HG03066 (cell line): ENCODE measurements around the gene BOD1.

Experiments used
- ATAC-seq: cut with Tn5 transposase; IDR thresholded peaks from one replicate; pipeline ENCODE4 v1.9.1; 2021; ENCODE audit warnings: low read depth; ENCODE audit not compliant: unreplicated experiment

The BOD1 gene

DNA sequence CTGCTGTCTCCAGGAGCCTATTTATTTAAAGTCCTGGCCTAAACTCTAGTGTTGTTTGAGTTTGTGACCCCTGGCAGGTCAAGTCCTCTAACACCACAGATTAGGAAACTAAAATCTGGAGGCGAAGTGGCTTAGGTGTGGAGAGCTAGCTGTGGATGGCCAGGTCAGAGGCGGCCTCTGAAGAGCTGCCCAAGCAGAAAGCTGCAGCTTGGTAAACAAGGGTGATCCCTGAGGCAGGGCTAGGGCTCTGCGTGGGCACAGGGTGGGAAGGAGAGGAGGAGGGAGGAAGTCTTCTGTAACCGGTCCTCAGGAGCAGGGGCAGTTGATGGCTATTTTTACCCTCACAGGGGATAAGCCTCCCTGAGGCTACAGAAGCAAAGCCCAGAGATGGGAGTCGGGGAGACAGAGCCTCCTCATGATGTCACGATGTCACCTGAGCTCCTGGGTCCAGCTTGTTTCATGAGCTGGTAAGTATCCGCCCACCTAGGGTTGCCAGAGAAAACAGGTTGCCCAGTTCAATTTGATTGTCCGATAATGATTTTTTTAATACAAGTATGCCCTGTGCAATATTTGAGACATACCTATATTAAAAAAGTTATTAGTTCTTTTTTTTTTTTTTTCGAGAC, 25.9 kb upstream of the BOD1 start:
- no peak for ATAC-seq

DNA sequence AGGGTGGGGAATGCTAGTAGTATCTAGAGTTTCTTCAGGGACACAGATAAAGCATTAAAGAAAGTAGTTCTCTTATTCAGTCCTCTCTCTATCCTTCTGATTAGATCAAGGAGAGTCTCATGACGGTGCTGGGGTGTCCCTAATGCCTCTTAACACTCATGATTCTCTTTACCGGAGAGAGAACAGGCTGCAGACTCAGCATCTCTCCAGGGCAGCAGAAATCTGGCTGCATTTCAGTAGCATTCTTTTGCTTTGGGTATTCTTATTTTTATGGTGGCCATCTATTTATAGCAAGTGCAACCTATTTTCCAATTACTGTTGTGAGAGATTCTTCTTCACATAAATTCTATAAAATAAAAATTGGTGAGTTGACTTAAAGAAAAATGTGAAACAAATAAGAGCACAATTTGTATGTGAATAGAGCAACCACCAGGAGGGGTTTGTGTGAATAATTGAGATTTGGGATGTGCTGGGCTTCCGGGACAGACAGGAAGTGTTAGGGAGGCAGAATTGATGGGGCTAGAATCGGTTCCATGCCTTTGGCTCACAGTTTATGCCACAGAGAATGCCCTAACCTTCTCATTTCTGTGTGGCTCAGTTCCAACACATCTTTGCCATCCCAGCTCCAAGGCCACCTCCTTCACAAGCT, 23.8 kb upstream of the BOD1 start:
- no peak for ATAC-seq

DNA sequence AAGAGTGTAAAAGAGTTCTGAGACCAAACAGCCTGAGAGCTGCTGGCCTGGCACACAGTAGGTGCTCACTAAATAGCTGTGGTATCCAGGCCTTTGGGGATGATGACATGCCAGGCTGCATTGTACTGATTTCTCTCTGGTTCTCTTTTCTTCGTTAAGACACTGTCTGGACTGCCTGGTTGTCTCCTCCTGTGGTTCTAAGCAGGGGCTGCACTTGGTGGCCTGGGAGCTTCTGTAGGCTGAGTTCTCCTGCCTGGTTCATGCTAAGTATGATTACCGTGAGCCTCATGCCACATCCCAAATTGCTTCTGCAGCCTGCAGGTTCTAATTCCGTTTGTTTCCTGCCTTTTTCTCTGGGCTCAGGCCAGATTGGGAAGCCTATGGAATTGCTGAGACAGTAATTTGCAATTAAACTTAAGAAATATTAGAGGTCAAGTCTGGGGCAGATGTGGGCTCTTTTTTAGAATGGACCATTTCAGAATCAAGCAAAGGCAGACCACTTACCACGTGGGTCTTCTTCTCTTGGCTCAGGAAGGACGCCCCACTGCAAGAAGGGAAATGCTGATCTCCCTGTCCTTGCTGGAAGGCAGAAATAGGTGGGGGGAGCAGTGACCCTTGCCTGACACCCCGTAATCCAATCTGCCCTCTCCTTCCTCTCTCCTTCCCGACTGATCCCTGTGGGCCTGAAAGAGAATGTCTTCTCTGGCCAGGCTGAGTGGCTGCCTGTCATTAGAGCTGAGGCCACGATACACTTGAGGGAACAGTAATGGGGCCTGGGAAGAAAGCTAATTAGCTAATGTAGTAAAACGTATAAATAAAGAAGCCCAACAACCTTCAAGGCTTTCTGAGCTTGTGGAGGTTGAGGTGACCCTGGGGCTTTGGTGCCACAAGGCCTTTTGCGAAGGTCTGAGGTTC, 21.9 kb upstream of the BOD1 start:
- no peak for ATAC-seq

DNA sequence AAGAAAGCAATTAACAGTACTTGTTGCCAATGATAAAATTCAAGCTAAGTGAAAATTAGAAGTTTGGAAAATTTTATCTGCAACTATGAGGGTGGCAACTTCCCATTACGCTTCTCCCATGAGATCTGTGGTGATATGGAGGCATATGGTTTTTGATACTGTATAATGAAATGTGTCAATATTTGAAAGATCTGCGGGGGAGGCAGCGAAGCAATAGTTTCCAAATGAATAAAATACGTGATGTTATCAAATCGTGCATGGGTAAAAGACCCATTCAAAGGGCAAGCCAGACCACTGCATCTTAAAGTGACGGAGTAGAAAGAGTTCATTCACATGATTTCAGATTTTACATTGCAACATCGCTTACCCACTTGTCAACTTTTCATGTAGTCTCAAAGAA, 20.9 kb upstream of the BOD1 start:
- no peak for ATAC-seq

DNA sequence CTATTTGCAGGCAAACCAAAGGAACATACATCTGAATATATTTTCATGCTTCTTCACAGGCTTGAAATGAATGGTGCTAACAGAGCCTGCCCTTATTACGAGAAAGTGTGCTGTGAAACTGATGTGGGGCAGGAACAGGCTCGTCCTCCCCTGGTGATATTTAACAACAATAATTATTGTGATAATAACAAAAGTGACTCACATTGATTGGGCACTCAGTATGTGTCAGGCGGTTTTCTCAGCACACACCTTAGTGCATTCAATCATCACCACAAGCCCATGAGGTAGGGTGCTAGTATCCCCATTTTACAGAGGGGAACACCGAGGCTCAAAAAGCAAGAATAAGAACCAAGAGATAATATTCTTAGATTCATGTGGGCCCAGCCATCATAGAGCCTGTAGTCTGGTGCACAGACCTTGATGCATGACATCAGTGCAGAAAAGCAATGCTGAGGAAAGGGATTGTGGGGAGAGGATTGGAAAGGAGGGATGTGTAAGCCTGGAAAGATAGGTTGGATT, 18.1 kb upstream of the BOD1 start:
- no peak for ATAC-seq

DNA sequence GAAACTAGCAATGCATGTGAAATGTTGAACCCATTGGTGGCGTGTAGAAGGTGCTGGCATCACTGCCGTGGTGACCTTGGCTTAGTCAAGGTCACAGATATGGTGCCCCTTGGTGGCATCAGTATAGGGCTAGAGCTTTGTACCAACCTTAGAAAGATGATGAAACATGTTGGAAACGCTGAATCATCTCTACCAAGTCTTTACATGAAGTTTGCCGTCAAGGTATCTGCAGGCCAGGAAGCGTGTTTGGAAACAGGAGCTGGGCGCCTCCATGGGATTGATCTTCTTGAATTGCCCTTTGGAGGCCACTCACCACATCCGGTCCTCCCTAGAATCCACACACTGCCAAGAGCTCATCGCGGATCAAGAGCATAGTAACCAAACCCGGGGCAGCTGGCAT, 16.9 kb upstream of the BOD1 start:
- ATAC-seq: no peak

DNA sequence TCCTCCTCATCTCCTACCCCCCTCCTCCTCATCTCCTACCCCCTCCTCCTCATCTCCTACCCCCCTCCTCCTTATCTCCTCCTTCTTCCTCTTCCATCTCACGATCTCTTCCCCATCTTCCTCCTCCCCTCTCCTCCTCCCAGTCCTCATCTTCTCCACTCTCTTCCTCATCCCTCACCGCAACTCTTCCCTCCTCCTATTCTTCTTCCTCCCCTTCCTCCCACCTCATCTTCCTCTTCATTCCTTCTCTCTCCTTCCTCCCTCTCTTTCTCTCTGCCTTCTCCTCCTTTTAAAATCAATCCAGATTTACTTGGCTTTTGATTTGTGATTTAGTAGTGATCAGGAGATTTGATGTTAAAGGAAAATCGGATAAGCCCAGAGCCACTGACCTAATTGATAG, 15.0 kb upstream of the BOD1 start:
- no peak for ATAC-seq

DNA sequence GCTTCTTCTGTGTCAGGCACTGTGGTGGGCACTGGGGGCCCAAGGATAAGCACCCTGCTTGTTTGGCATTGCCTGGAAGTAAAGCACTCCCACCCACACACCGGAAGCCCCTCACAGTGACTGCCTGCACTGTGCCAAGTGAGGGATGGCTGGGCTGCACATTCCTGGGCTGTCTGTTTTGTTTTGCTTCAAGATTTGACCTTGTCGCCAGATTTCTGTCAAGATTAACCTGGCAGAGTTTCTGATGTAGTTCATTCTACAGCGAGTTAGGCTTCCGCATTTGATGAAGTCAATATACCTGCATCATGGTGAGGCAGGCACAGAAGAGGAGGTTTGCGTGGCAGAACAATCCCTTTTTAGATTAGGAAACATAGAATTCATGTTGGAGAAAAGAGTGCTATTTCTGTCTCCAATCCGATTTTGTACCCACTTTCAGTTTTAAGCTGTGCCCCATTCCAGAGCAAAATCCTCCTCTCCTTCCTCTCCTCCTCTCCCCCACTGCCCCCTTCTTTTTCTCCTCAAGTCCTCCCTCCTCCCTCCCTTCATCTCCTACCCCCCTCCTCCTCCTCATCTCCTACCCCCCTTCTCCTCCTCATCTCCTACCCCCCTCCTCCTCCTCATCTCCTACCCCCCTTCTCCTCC, 14.4 kb upstream of the BOD1 start:
- no peak for ATAC-seq

DNA sequence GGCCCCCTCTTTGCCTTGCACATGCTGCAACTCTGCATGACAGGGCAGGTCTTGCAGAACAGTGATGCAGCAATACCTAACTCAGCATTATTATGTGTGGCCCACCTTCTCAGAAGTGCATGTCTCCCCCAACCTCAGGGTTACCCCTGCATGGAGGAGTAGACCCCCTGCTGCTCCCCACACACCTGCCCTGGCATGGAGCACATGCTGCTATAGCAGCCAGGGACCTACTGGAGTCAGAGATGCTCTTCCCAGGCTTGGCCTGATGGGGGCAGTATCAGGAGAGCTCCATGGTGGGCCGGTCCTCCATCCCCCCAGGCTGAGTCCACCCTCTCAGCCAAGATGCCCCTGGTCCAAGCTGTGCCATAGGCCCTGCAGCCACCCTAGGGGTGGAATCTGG, 13.2 kb upstream of the BOD1 start:
- no peak for ATAC-seq

DNA sequence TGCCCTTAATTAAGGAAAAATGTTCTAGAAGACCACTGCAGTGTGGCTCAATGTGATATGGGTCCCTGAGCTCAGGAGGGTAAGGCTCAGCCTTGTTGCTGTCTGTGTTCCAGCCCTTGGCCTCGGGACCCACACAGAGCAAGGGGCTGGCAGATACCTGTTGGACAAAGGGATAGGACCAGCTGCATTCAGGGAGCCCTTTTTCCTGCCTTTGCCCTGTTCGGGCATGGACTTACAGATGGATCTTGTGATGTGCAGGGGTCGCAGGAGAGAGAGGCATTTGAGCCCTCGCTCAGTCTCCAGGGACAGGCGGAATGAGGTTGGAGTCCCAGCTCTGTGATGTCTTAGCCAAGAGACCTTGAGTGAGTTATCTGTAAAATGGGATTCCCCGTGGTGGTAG, 12.1 kb upstream of the BOD1 start:
- ATAC-seq: no peak

DNA sequence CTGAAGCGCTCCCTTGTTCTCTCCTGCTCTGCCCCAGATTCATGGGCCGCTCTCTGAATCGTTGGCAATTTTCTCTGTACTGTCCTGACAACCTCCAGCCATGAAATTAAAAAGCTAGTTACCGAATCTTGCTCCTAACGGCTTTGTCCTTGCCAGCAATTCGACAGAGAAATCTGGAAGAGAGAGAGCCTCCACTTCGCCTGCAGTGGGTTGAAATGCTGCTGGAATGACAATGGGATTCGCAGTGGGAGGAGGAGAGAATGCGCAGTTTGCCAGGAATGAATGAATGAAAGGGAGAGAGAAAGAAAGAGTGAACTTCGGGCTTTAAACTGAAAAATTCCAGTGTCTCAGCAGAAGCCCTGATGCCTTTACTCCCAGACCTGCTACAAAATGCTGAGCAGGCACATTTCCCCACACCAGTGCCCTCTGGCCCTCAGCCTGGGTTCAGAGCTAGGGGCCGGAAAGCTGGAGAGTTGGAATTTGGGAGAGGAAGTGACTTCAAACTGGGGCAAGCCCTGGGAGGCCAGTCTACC, 11.5 kb upstream of the BOD1 start:
- ATAC-seq: no peak

DNA sequence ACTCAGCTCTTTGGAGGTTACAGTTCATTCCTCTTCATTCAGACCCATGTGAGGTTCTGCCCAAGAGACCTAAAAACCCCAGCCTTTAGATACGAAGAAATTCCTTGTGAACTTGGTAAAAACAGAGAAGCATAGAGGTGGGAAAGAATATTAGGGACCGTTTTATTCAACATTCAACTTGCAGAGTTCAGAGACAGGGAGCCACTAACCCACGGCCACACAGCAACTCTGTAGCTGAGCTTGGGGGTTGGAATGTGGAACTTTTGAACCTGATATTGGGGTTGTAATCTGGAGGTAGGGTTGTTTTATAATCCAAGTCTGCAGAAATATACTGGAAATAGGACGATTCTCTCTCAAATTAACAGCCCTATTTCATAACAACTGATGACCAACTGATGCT, 10.8 kb upstream of the BOD1 start:
- ATAC-seq: no peak

DNA sequence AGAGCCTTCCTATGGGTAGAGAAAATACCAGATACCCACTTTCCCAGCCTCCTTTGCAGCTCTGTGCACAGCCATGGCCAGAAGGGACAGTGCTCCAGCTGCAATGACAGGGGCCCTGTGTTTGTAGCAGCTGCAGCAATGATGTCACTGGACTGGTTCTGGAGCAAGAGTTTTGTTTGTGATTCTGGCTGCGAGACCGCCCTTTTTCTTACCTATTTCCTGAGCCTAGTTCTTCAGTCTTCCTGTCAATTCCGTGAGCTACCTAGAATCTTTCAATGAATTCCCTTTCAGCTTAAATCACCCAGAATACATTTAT, 10.0 kb upstream of the BOD1 start:
- ATAC-seq: no peak

DNA sequence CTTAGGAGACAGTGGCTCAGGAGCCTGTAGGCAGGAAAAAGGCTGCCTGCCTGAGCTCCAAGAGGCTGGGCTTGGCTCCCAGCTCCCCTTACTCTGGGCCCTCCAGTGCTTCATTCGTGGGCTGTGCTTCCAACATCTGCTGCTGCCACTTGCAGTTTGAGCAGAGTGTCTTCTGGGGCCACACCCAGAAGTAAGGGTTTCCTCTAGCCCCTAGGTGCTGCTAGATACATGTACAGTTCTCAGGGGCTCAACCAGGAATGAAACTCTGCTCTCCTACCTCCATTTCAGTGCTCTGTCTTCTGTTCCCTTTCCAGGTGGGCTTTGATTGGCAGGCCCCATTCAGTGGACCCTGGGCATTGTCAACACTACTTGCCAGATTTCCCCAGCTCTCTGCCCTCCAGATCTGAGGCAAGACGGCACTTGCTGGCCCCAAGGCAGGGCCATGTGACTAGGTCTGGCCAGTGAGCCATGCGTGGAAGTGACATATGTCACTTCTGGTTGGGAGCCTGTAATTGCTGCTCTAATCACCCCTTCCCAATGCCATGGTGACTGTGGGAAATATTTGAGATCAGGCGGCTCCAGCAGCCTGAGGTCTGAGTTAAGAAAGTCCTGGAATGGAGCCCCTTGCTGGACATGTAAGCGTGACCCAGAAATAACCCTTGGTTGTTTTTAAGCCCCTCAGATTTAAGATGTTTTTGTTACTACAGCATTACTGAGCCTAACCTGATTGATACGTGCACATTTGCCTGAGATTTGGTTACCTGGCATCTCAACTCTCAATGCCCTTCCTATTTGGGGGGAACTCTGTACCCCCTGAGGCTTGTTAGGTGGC, 9.4 kb upstream of the BOD1 start:
- ATAC-seq: no peak

DNA sequence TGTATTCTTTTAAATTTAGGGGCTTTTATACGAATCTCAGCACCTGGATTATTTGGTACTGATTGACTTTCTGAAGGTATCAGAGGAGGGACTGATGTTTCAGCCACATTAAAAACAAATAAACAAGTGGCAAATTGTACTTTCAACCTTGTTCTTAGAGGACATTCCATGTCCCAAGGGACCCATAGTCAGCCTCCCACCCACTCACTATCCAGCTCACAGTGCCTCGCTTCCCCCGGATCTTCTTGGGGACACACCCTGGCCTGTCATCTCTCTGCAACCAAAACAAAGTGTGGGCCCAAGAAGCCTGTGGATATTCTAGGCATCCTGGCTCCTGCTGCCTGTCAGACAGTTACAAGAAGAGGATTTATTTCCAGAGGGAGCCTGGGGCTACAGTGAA, 8.8 kb upstream of the BOD1 start:
- ATAC-seq: no peak

DNA sequence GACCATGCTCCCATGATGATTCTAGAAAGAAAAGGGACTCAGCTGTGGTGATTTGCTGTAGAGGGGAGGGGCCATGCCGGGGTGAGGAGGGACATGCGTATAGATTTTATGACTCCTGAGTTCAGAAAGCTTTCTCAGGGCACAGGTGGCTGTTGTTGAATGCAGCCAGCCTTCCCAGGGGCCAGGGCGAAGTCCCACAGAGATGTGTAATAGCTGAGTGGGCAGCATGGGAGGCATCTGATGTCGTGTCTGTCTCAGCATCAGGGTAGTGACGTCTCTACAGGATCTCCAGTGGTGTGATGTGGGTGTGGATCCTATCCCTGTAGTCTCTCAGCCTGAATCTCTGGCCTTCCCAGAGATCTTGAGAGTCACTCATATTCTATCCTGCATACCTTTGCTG, 7.8 kb upstream of the BOD1 start:
- ATAC-seq: no peak

DNA sequence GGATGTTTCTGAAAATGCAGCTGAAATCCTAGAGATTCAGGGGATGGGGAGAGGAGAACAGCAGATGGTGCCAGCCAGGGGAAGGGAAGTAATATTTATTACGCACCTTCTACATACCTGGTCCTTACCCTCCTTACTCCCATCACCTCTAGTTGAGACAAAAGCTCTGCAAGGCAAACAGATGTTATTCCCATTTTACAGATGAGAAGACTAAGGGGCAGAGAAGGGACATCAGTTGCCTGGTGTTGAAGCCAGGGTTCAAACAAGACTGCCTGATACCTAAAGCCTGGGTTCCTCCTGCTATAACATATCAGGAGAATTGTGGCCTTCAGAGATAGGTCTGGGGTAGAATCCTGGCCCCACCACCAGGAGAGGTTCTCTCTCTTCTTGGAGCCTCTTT, 7.3 kb upstream of the BOD1 start:
- no peak for ATAC-seq

DNA sequence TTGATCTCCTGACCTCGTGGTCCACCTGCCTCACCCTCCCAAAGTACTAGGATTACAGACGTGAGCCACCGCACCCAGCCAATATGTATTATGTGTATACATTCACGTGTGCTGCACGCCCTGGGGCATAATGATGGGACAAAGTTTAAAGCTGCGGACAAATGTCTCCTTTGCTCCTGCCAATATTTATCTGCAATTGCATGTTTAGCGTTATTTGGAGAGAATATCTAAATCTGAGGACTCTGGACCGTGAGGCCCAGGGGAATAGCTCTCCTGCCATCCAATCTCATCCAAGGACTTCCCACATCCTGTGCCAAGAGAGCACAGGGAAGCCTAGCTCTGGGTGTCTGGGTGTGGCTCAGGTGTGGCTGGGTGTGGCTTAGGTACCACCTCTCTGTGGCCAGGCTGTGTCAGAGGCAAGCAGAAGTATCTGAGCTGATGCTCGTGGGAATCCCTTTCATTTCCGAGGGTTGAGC, 6.9 kb upstream of the BOD1 start:
- ATAC-seq: no peak

DNA sequence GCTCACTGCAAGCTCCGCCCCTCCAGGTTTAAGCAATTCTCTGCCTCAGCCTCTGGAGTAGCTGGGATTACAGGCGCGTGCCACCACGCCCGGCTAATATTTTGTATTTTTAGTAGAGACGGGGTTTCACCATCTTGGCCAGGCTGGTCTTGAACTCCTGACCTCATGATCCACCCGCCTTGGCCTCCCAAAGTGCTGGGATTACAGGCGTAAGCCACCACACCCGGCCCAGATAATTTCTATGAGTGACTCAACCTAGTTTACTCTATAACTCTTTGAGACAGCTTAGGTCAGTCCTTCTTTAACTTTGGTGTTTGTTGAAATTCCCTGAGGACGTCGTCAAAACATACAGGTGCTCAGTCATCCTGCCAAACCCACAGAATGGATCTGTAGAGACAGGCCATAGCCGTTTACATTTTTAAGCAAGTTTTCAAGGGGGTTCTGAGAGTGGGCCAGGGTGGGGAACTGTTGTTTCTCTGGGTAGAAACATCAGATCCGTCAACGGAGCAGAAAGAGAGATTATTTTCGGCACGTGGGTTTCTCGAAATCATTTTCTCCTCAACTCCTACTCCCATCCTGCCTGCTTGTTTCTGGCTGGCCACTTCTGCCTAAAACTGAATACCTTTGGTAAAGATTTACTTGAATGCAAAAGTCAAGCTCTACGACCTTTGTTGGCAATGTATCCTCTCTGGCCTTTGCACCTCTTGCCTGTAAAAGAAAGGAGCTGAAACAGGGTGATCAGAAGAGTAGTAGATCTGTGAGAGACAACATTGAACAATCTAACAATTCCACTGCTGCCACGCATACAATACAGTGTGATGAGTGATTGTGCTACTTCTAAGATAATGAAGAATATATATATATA, 6.0 kb upstream of the BOD1 start:
- ATAC-seq: no peak
